Spleen (tissue), 7 donors: Measurements from ENCODE around the gene NCBP3.

ENCODE experiments used
- CTCF ChIP-seq, 11 experiments: fragments of 200-600 bp in 7 of 11; fragments of 450-650 bp in 4 of 11; sonication (generic) in 4 of 11; IDR thresholded peaks in 8 of 11; conservative IDR thresholded peaks in 3 of 11; 1 replicate in 7 of 11; 2 replicates in 4 of 11; pipeline versions ENCODE4 v1.4.0 to v1.8.0; 2016 to 2021; ENCODE audit warnings: antibody characterized with exemption in 11 of 11, inconsistent platforms in 4 of 11, mild to moderate bottlenecking in 1 of 11
- POLR2AphosphoS5 ChIP-seq, 3 donors: sonication (generic); formaldehyde crosslinking; IDR thresholded peaks; one replicate each; pipeline ENCODE4 v1.5.1; 2017; ENCODE audit warnings: antibody characterized with exemption in 3 of 3
- donor health status: DM: no; HTN: no; CAD: no; lungs with moderate emphysema.
- donor health status: DM: no; HTN: no; CAD: no.
- donor health status: DM: no; HTN: no; CAD: no.

- no peak for TF ChIP-seq POLR2AphosphoS5 (IDR thresholded peaks at IDR 0.05)
- peak in 10 of 11 experiments; percentile 11 to 64 (median 44) for TF ChIP-seq CTCF (IDR thresholded peaks at IDR 0.05 in 8 of 11, conservative IDR thresholded peaks at IDR 0.05 in 3 of 11)
Measured at GRCh38 chr17:3843935-3844516, 2.0 kb downstream of the NCBP3 start.
